CMK (cell line): ENCODE data around the gene RGS19.
"Not testable (repeated sequence)": the region's sequence is repeated elsewhere in the genome, so short reads cannot be mapped to it uniquely, and the experiment has no call there.

ENCODE experiments used
- DNase-seq: peaks from one replicate; pipeline ENCODE4 v3.0.0-alpha.2; 2010; ENCODE audit warnings: low read depth

RGS19 gene

DNA sequence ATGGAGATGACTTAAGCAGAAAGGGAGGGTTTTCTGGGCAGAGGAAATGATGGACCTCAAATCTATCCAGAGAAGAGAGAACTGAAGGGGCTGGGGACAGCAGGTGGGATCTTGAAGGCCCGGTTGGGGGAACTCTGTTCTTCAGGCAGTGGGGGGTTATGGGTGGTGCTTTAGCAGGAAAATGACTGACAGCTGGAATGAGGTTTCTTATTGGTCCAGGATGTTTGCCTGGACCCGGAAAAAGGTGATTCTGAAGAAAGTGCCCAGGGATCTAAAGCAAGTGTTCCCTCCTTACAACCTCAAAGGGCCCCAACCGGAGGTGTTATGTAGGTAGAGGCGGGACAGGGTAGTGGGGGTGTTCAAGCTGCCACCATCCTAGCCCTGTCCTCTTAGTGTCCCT lies 16.1 kb upstream of the RGS19 start:
- DNase-seq = no peak

DNA sequence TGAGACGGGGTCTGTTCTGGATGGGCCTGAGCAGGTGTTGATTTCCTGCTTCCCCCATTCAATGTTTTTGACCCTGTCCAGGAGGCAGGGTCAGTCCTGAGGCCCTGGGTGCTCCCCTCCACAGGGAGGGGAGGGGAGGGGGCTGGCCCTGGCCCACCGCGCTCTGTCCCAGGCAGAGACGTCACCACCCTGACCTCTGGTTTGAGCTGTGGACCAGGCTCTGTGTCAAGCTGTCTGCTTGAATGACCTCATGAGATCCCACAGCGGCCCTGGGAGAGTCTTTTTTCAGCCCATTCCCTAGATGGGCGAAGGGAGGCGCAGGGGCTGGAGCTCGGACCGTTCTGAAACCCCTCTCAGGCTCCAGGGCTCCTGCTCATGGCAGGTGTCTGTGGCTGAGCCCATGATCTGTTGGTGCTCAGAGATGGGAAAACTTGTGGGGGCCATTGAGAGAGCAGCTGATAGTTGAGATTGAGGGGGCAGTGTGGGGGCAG lies 13.7 kb upstream of the RGS19 start:
- DNase-seq = no peak

DNA sequence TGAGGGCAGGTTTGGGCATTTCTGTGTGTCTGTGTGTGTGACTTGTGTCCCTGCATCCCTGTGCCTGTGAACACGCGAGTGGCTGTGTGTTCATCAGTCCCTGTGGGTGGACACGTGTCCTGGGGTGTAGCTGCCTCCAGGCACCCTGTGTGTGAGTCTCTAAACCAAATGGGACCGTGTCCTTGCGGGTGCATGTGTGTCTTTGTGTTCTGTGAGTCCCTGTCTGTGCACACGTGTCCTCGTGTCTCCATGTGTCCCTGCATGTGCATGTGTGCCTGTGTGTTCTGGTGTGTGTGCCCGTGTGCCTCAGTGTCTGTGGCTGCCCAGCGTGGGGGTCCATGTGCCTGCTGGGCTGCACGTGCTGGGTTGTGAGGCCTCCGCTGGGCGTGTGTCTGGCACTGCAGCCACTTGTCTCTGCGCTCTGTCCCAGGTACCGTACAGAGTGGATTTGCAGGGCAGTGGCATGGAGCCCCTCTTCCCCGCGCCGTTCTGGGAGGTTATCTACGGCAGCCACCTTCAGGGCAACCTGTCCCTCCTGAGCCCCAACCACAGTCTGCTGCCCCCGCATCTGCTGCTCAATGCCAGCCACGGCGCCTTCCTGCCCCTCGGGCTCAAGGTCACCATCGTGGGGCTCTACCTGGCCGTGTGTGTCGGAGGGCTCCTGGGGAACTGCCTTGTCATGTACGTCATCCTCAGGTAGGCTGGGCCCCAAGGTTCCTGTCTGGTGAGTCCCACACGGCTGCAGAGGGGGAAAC lies 13.1 kb upstream of the RGS19 start:
- no peak for DNase-seq

DNA sequence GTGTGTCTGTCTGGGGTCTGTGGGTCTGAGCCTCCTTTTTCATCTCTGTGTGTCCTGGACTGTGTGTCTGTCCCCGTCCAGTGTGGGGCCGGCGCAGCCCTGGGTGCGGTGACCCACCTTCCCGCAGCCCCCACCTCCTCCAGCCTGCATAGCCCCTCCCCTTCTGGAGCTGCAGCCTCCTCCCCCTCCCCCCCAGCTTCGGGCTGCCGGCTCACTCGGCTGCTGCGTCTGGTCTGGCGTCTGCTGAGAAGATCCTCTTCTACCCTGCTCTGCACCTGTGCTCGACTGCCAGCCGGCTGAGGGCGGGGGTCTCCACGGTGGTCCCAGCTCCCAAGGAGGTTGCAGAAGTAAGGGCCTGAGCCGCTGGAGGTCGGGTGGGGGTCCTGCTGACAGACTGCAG lies 12.5 kb upstream of the RGS19 start:
- DNase-seq = no peak

DNA sequence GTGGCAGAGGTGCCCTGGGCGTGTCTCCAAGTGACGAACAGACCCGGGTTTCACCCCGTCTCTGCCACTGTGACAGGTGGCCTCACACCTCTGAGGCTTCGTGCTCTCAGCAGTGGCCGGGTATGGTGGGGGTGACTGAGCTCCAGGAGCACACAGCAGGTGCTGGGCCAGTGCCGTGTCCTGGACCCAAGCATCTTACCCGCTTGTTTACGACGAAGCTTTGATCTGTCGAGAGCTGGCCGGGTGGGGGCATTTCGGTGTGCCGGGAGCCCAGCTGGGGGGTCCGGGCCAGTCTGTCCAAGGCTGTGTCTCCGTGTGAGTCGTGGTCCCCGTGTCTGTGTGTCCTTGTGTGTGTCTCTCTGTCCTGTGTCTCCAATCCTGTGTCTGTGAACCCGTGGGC lies 12.0 kb upstream of the RGS19 start:
- no peak for DNase-seq

DNA sequence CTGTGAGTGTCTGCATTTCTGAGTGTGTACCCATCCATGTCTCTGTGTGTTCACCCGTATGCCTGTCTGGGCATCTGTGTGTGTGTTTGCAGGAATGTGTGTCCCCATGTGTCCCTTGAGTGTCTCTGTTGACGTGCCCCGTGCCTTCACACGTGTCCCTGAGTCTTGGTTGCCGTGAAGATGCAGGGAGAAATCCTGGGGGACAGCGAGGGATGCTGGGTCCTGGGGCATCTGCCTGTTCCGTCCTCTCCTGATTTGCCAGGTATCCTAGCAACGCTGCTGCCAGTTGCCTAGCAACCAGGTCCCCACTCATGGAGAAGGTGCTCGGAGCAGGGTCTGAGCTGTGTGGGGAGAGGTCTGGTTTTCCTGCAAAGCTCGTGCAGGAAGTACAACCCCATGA lies 10.8 kb upstream of the RGS19 start:
- no peak for DNase-seq

DNA sequence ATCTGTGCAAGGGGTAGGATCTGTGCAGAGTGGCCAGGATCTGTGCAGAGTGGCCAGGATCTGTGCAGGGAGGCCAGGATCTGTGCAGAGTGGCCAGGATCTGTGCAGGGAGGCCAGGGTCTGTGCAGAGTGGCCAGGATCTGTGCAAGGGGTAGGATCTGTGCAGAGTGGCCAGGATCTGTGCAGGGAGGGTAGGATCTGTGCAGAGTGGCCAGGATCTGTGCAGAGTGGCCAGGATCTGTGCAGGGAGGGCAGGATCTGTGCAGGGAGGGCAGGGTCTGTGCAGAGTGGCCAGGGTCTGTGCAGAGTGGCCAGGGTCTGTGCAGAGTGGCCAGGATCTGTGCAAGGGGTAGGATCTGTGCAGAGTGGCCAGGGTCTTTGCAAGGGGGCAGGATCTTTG lies 9.3 kb upstream of the RGS19 start:
- DNase-seq = not testable (repeated sequence)

DNA sequence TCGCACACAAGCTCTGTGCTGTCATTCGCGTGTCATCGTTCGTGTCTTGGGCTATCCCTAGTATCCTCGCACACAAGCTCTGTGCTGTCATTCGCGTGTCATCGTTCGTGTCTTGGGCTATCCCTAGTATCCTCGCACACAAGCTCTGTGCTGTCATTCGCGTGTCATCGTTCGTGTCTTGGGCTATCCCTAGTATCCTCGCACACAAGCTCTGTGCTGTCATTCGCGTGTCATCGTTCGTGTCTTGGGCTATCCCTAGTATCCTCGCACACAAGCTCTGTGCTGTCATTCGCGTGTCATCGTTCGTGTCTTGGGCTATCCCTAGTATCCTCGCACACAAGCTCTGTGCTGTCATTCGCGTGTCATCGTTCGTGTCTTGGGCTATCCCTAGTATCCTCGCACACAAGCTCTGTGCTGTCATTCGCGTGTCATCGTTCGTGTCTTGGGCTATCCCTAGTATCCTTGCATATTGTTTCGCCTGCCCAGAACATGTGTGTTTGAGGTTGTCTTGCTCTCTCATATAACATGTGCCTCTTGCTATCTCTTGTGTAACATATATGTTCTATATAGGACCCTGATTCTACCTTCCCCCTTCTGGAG lies 8.0 kb upstream of the RGS19 start:
- DNase-seq = not testable (repeated sequence)

DNA sequence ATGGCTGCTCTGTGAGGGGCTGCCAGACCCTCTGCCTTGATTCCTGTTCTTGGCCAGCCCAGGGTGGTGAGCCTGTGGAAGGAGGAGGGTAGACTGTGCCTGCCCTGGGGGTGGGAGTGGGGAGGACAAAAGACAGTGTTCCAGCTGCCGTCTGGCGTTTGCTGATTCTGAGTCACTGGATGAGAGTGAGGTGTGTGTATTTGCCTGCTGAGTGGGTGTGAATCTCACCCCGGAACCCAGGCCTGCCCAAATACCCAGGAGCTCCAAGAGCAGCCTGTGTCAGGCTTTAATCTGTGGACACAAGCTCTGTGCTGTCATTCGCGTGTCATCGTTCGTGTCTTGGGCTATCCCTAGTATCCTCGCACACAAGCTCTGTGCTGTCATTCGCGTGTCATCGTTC lies 7.5 kb upstream of the RGS19 start:
- no peak for DNase-seq

DNA sequence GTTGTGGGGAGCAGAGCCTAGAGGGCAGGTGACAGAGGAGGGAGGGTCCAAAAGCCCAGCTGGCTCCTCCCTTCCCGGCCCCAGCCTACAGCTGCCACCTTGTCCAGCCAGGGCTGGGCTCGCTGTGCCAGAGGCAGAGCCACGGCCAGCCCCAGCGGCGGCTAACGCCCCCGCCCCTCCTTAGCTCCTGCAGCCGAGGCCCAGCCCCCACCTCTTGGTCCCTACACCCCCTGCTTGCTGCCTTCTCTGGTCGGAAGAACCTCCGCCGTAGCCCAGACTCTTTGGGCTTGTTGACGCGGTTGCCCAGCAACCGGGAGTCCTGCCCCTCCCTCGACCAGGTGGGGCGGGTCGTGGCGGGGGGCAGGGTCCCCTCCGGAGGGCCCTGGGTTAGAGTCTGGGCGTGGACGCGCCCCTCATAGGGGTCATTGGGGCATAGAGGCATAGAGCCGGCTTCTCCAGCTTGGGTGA lies 5.4 kb upstream of the RGS19 start:
- no peak for DNase-seq

DNA sequence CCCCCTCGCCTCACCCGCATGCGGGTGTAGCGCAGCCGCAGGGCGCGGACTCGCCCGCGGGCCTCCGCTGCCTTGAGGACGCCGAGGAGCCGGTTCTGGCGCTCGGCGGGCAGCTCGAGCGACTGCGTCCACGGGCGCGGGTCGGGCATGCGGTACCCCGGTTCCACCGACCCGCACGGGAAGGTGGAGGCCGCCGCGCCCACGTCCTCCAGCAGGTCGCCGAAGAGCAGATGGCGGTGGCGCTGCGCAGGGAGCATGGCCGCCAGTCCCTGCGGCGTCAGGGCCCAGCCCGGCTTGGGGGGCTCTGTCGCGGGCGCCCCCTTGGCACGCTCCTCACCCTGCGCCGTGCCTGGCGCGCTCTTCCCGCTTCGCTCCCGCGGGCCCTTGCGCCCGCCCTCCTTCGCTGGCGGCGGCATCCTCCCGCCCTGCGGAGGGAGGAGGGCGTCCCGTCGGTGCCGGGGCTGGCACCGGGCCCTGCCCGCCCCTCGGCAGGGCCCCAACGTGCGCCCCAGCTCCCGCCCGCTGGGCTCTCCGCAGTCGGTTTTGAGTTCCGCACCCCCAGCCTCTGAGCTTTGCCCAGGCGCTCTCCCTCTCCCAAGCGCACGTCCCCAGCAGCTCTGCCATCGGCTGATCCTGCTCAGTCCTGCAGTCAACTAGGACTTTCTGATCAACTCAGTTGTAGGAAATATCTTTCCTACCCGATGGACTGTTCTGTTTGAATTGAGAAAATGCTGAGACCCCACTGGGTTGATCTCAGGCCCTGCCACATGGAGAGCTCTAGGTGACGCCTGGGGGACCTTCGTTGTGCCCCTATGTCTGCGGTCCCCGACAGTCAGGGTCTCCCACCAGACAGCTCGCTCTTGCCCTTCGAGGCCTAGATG lies 4.7 kb upstream of the RGS19 start, which contains the start of gene LKAAEAR1:
TSS of gene LKAAEAR1 (minus strand) at position 595 of the 881 bp plus-strand sequence. CDS start at position 416, 179 bp downstream.
- DNase-seq = no peak

DNA sequence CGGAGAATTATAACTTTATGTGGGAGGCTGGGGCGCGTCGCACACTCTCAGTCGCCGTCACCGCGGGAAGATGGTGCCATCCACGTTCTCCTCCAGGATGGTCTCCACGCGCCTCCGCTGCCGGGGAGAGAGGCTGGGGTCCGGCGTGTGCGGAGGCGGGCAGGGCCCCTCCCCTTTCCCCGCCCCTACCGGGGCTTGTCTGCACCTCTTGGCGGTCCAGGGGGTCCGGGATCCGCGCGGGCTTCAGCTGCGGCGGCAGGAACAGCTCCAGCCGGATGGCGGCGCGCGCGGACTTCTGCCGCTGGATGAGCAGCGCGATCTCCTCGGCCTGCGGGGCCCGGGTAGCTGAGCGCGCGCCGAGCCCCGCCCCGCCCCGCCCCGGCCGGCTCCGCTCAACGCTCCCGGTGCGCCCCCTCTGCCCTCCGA lies 4.1 kb upstream of the RGS19 start:
- DNase-seq = peak; percentile 71

DNA sequence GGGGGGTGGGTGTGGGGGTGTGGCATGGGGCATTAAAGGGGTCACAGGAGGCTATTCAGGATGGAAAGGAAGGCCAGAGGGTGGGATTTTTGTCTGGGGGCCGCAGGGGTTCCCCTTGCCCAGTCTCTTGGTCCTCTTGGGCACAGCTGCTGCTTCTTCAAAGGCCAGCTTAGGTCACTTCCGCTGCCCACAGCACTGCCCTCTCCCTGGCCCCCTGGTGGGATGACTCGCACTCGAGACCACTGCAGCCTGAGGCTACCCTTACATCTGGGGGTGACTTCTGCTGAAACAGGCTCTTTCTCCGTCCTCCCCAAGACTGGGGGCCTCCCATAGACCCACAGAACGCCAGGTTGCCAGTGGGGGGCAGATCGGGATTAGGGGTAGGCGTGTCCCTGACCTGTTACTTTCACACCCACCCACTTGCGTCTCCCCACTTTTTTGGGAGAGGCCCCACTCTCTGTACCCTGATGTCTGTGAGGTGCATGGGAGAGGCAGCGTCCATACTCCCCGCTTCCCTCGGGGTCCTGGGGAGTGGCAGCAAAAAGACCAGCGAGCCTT lies 3.6 kb upstream of the RGS19 start:
- no peak for DNase-seq

DNA sequence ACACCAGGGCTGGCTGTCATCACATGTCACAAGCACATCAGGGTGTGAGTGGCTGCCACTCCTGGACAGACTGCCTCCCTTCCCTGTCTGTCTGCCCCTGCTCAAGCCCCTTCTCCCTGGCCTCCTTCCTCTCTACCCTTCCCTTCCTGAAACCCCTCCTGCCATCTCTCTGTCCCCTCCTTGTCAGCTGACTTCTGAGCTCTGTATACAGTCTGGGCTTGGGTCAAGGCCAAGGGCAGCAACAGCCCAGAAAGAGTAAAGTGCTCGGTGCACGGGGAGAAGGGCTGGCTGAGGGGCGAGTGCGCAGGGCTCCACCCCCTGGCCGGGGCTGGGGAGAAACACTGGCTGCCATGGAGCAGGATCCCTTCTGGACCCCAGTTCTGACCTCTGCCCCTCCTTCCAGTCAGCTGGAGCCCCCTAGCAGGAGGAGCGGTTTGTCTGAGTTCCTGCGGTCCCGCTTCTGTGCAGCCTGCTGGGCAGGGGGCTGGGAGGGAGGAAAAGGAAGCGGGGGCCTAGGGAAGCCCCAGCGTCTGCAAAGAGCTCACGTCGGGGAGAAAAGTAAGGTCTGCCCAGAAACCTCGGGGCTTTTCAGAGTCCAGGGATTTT lies 2.9 kb upstream of the RGS19 start:
- DNase-seq = peak; percentile 72

DNA sequence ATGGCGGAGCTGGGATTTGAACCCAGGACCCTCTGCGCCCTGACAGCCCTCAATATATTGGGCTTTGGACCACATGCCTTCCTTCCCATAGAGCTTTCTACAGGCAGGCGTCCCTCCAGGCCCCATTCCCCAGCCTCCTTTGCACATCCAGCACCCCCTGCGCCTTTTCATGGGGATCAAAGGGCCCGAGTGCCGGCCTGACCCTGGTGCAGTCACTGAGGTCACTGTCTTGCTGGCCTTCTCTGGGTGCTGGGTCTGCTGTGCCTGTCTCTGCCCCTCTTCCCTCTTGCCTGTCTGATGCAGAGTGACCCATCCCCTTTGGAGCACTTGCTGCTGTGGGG lies 2.3 kb upstream of the RGS19 start:
- DNase-seq = no peak

DNA sequence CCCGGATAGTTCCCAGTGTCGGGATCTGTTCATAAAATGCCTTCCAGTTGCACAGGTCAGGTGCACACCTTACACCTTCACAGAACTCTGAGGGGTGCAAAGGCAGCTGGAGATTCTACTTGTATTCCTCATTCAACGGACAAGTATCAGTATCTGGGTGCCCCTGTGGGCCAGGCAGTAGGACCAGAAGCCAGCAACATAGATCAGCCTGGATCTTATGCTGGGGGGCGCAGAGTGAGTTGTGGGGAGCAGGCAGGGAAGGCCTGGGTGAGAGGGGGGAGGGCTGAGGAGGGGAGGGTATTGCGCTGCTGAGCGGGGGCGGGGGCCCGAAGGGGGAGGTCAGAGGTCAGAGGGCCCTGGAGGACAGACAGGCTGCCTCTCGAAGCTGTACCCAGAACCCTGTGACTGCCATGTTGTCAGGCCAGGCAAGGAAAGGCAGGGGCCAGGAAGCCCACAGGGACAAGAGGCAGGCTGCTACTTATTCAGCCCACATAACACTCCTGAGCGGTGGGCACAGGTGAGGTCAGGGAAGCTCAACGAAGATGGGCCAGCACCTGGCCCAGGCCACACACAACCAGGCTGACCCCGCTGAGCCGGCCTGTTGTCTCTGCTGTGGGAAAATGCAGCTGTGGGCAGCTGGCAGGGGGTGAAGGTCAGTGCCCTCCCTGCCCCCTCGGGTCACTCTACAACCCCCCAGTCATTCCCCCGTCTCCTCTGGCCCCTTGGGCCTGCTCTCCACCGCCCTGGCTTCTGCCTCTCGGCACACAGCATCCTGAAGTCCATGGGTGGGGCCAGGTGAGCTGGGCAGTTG lies 1.7 kb upstream of the RGS19 start:
- no peak for DNase-seq

DNA sequence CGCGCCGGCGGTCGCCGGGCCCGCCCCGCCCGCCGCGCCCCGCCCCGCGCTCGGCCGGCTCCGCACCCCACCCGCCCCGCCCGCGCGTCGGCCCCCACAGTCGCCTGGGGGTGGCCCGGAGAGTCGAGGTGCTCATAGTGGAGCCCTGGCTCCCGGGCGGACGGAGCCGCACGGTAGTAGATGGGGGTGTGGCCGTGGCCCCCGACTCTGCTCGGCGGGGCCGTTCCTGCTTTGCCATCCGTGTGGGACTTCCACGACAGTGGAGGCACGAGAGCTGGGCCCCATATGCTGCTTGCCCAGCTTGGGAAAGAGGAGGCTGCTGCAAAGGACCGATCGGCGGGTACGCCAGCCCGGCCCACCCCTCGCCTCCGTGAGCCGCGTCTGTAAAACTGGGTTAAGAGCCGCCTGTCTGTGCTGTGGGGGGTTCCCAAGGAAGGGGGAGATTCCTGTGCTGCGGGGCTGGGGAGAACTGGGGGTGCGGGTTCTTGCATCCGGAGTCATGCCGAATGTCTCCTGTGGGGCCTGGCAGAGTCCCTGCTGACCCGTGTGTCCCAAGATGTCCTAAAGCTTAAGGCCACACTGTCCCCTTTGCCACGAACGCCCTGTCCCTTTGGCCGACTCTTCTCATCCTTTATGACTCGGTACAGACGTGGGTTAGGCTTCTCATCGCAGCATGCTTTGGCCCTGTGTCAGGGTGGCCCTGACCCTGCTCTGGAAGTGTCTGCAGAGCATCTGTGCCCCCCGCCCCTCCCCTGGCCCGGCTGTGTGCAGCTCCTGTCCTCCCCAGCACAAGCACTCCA lies 895 bp upstream of the RGS19 start, which contains the start of gene OPRL1:
TSS of gene OPRL1 (plus strand) at position 70 of the 800 bp plus-strand sequence. CDS start 12,639 bp downstream, outside the sequence.
- no peak for DNase-seq

DNA sequence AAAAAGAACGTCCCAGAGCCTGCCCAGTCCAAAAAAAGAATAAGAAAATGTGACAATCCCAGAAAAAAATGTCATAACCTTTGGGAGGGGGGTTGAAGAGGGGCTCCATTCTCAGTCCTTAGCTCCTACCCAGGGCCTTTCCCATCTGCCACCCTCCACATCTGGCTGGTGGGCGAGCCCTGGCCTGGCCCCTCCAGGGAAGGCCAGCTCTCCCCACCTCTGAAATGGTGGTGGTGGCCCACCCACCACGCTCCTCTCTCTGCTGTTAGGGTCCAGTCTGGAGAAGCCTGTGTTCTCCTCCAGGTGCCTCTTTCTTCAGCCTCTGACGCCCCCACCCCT lies 415 bp downstream of the RGS19 start:
- DNase-seq = no peak

DNA sequence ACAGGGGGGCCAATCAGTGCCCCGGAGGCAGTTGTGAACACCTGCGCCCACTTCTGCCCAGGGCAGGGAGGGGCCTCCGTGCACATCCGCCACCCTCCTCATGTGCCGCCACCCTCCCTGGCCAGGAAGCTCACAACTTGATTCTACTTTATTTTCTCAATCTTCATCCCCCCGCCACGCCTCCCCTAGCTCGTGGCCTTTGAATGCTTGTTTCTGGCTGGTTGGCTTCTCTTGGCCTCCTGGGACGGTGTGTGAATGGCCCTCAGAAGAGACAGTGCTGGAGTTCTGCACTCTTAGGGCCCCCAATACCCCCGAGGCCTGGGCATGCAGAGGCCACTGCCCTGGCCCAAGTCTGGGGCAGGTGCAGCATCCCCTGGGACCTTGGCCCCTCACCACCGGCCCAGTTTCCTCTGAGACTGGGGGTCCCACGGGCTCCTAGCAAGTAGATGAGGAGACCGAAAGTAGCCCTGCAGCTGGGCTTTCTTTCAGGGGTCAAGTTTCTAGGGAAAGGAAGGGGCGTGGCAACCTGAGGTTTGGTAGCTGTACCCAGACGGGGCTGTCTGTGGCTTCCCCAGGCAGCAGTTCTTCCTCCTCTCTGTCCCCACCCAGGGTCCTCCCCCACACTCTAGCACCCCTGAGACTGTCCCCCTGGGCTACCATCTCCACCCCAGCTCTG lies 1.3 kb downstream of the RGS19 start:
- DNase-seq = no peak

DNA sequence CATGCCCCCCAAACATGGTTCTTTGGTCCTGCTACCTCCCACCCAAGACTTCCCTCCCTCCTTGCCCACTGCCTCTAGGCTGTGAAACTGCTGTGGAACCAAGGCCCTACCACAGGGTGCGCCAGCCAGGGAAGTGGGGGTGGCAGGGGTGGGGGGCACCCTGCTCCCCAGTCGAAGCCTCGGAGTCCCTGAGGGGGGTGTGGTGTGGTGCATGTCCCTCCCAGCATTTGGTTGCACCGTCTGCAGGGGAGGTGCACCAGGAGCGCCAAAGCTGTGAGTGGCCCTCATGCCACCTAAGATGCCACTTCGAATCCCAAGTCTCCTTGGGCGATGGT lies 1.8 kb downstream of the RGS19 start:
- no peak for DNase-seq
